HG03060 (cell line): Measurements from ENCODE around the gene GRSF1.
"Not testable (repeated sequence)": the region's sequence is repeated elsewhere in the genome, so short reads cannot be mapped to it uniquely, and the experiment has no call there.

Source experiments
- ATAC-seq: cut with Tn5 transposase; IDR thresholded peaks from one replicate; pipeline ENCODE4 v1.9.1; 2021; ENCODE audit warnings: low read depth, moderate number of reproducible peaks; ENCODE audit not compliant: unreplicated experiment

The GRSF1 gene

DNA sequence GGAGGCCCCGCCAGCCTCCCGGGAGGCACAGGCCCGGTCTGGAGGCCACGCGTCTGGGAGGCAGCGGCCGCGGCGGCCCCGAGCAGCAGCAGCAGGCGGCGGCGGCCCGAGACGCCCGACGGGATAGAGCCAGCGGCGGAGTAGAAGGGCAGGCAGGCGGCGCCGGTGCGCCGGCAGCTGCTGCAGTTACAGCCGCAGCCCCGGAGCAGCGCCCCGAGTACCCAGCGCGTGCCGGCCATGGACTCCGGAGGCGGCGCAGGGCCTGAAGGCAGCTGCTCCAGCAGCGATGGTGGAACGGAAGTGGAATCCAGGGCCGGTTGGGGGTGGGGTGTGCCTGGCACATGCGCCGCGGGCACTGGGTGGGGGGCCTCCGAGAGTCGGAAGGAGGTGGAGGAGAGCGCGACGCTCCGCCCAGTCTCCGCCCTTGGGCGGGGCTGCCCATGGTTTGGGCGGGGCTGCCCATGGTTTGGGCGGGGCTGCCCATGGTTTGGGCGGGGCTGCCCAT is at the start of gene GRSF1:
Gene GRSF1, minus strand, starts transcription at position 302 of the 505 bp plus-strand sequence. Its CDS starts 63 bp downstream, at position 239.
- peak; percentile 39 for ATAC-seq

DNA sequence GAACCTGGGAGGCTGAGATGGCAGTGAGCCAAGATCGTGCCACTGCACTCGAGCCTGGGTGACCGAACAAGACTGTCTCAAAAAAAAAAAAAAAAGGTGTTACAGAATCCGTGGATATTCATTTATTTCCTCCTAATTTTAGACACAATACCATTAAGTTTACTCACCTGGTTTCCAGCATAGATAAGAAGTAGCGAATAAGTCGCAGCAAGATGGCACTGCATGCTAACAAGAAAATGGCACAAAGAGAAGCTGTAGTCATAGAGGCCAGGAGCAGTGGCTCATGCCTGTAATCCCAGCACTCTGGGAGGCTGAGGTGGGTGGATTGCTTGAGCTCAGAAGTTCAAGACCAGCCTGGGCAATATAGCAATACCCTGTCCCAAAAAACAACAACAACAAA is 45.5 kb upstream of the GRSF1 start:
- ATAC-seq, result no peak

DNA sequence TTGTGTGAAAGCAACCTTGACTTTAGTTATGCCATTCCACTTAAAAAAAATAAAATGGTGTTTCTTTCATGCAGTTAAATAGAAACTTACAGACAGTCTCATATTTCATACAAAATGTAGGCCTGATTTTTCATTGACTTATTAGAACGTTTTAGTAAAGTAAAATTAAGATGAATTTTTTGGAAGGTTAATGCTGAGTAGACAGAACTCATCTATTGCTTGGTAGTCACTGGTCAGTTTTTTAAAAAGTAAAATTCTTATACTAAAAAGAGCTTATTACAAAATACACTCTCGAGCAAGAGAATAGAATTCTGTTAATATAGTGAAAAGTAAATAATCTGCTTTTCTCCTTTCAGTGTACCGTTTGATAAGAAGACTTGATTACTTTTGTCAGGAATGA is 41.0 kb upstream of the GRSF1 start:
- ATAC-seq, result no peak

GRCh38 chr4:70877556-70877955 is 37.9 kb upstream of the GRSF1 start:
- ATAC-seq, result no peak

DNA sequence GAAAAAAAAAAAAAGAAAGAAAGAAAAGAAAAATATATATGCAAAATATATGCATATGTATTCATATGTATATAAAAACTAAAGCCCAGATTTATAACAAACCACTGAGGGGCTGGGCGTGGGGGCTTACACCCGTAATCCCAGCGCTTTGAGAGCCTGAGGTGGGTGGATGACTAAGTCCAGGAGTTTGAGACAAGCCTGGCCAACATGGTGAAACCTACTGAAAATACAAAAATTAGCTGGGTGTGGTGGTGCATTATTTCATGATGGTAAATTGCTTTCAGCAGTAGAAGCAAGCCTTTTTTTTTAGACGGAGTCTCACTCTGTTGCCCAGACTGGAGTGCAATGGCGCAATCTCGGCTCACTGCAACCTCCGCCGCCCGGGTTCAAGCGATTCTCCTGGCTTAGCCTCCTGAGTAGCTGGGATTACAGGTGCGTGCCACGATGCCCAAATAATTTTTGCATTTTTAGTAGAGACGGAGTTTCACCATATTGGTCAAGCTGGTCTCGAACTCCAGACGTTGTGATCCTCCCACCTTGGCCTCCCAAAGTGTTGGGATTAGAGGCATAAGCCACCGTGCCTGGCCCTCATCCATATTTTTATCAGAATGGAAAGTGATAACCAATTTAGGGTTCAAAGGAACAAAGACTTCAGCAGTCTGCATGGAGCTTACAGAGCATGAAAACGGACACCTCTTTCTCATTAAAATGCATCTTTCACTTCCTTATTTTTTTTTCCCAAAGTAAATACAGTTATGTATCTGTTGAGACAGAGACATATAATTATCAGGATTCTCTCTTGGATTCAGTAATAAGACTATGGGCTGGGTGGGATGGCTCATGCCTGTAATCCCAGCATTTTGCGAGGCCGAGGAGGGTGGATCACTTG is 34.8 kb upstream of the GRSF1 start:
- peak; percentile 36 for ATAC-seq

DNA sequence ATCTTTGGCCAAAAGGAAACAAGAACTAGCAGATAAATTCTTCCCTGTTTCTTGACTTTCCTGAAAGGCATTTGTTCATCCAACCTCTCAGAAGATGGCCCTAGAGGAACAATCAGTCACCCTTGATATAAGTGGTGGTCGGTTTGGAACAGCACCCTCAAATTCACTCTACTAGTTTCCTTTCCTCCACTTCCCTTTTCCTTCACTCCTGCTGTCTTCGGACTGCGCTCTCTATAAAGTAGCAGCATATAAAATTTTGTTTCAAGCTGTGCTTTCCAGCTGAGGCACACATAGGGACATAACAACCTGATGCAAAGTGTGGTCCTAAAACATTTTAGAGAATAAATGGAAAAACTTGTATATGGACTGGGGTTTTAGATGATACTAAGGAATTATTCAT is 33.5 kb upstream of the GRSF1 start:
- no peak for ATAC-seq

DNA sequence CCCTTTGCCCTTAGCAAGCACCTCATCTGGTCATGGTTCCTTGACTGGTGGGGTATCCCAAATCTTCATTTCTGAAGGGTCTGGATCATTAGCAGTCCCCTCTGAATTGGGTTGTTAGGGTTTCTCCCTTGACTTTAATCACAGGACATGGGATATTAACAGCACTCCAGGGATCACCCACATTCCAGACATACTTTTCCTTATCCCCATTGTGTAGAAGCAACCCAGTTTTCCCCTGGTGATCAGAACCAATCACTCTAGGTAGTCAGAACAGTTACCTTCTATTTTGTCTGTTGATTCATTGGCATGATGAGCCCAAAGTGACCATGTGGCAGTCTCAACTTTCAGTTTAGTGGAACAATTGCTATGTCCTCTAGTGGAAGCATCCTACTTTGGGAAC is 29.1 kb upstream of the GRSF1 start:
- no peak for ATAC-seq

GRCh38 chr4:70863099-70863790 is 23.6 kb upstream of the GRSF1 start:
- peak; percentile 54 for ATAC-seq

DNA sequence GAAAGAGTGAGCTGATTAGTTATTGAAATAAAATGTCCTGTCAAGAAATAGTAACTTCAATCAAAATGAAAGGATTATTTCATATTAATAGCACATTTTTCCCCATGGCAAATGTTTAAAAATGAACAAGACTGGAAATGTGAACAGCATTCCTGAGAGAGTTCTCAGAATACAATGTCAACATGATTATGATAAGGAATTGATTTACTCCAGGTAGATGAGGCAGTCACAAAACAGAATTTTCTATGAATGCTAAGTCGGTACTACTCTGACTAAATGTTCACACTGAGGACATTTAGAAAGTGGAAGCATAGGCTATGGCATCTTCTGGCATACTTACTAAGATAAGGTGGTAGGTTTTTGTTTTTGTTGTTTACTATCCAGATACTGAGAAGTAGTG is 19.4 kb upstream of the GRSF1 start:
- ATAC-seq, result no peak

DNA sequence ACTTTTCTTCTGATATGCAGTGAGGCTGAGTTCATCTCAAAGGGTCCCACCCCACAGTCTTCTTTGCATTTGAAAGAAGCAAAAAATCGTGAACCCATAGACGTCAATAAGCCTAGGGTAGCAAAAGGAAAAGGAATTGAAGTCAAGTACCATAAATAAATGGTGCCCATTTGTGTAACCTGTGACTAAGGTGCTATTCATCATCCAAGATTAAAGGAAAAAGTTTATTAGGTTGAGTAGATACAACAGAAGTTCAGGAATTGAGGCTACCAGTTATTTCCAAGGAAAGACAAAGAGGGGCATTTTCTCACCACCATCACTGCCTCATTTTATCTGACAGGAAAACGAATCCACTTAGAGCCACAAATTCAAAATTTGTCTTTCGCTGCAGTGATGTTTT is 18.8 kb upstream of the GRSF1 start:
- no peak for ATAC-seq

GRCh38 chr4:70855464-70855863 is 15.8 kb upstream of the GRSF1 start:
- no peak for ATAC-seq

DNA sequence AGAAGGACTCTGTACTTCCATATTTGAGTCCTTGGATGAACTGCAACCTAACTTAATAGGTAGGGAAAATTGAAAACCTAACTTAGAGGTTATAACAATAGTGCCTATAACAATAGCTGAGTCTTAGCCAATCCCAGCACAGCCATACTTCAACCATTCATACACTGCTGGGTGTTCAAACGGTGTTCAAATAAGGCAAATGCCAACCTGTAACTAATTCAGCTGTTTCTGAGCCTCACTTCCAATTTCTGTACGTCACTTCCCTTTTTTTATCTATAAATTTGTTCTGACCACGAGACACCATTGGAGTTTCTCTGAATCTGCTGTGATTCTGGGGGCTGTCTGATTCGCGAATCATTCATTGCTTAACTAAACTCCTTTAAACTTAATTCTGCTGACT is 9.6 kb upstream of the GRSF1 start:
- no peak for ATAC-seq

DNA sequence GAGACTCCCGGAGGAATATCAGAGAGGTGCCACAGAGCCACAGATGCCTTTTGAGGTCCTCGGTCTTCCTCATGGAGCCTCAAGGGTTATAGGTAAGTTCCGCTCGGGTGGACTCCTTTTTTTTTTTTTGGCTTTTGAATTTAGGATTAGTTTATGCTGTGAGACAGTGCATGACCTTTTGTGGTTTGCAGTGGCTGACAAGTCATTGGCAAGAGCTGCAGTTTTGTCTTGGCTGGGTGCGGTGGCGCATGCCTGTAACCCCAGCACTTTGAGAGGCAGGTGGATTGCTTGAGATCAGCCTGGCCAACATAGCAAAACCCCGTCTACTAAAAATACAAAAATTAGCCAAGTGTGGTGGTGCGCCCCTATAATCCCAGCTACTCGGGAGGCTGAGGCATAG is 4.5 kb upstream of the GRSF1 start:
- ATAC-seq, result no peak

GRCh38 chr4:70842761-70843435 is 3.2 kb upstream of the GRSF1 start:
- no peak for ATAC-seq

- ATAC-seq, result no peak
These were observed 2.3 kb upstream of the GRSF1 start for GRCh38 chr4:70841951-70842350.

GRCh38 chr4:70841211-70841610 is 1.5 kb upstream of the GRSF1 start:
- ATAC-seq, result no peak

- not testable (repeated sequence) for ATAC-seq
These were observed 941 bp upstream of the GRSF1 start for GRCh38 chr4:70840631-70841030.

DNA sequence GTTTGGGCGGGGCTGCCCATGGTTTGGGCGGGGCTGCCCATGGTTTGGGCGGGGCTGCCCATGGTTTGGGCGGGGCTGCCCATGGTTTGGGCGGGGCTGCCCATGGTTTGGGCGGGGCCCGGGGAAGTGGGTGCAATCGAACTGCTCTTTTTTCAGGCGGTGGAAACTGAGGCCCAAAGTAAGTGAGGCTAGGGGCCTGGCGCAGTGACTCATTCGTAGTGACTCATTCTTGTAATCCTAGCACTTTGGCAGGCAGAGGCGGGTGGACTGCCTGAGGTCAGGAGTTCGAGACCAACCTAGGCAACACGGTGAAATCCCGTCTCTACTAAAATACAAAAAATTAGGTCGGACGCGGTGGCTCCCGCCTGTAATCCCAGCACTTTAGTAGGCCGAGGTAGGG is 447 bp upstream of the GRSF1 start:
- ATAC-seq, result not testable (repeated sequence)

DNA sequence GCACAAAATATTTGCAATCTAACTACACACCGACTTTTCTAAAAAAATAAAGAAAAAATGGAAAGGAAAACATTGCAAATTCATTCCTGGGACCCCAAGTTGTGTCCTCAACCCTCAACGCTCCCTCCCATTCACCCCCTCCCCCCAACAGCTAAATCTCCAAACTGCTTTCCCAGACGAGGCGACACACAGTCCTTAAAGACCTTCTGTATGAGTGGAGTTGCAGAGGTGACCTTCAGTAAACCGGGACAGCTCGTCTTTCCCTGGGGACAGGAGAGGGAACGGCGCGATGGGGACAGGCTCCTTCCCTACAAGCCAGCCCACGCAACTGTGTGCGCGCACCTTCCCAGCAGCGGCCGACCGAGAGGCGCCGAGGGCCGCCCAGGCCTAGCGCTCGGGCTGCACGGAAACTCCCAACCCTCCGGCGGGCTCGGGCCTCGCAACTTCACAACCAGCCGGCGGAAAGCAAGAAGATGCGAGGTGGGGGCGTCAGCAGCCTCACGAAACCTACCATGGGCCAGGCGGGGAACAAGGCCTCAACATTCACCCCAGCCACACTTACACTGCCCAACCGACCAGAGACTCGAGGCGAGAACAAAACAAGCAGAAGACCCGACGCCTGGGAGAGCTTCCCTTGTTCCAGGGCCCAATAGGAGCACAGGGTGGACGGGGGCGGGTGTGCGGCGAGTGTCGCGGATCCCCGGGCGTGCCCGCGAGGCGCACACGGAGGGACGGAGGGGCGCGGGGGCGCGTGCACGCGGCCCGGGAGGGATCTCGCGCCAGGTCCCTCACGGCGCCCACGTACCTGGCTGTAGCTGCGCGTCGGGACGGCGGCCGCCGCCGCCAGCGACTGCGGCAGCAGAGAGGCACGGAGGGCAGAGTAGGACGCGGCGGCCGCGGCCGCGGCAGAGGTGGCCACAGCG is 763 bp downstream of the GRSF1 start:
- ATAC-seq, result peak; percentile 16

GRCh38 chr4:70838204-70838603 is 1.5 kb downstream of the GRSF1 start:
- ATAC-seq, result no peak
